Stimulated activated CD4-positive, alpha-beta T cell treated with anti-CD3 and anti-CD28 coated beads, TNF-alpha, amount 100 ng/mL, for 24 hours (primary cell): ENCODE data around the gene SUSD6.
"Not testable (repeated sequence)": the region's sequence is repeated elsewhere in the genome, so short reads cannot be mapped to it uniquely, and the experiment has no call there.

Experiments used
- DNase-seq, 3 experiments: peaks; one replicate each; pipeline ENCODE4 v3.0.0-alpha.2; 2020; ENCODE audit warnings: low read depth in 3 of 3

The SUSD6 gene

DNA sequence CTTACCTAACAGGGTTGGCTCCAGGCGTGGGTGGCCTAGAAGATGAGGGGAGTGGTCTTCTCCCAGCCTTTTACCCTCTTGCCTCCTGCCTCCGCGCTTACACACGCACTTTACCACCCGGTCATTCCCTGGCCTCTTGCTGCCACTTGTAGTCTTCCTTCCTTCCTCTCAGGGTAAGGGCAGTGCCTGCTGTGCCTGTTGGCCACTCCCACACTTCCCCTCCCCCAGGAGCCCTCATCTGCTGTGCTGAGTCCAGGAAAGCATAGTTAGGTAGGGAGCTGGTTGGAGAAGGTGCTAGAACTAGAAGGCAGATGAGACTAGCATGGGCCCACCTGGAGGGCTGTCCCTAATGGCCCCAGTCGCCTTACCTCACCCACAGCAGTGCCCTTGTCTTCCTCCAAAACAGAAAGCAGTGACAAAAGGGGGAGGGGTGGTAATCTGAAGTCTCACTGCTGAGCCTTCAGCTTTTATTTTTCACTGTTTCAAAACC lies 101.2 kb downstream of the SUSD6 start:
- DNase-seq, result no peak

DNA sequence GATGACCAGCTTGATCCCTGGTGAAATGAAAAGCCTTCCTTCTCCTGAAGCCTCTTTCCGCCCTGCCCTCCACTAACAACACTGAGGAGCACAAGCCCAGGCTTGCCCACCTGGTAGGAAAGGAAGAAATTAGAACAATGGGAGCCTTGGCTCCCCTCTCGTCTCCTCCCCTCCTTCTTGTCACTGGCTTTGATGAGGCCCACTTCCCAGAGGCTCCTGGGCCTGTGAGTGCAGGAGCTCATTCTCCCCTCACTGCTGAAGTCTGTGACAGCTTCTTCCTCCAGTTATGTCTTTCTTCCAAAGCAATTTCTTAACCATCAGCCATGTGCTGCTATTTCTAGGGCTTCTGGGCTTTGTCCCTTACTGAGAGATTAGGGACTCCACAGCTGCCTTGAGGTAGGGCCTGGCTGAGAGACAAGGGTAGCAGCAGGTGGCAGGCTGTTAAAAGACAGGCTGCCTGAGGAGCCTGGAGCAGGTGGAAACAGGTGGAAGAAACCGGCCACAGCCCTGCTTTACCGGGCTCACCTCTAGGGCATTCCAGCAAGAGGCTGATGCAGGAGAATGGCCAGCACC lies 101.9 kb downstream of the SUSD6 start:
- no peak for DNase-seq

DNA sequence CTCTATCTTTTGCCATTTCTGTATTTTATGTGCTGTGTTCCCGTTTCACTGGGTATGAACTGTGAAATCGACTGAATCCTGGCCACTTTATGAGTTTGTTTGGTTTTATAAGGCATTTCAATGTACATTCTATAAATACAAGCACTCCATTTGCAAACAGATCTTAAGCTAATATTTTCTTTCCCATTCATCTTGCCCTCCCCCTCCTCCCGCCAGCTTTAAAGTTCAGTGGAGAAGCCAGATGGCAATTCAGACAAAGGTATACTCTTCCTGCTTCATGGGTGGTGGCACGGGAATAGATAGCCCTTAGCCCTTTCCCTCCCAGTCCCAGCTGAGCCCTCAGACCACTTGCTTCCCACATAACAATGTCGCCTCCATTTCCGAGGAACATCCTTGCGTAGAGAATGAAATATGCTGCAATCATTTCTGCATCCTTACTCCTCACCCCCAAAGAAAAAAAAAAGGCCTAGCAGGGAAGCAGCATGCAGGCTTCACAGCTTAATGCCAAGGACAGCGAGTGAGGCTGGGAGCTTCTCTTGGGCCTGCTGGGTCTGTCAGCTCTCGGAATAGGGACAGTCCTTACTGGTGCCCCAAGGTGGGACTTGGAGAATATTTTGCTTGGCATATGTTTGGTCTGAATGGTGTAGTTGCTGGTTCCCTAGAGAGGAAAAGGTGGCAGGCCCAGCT lies 102.7 kb downstream of the SUSD6 start:
- no peak for DNase-seq

DNA sequence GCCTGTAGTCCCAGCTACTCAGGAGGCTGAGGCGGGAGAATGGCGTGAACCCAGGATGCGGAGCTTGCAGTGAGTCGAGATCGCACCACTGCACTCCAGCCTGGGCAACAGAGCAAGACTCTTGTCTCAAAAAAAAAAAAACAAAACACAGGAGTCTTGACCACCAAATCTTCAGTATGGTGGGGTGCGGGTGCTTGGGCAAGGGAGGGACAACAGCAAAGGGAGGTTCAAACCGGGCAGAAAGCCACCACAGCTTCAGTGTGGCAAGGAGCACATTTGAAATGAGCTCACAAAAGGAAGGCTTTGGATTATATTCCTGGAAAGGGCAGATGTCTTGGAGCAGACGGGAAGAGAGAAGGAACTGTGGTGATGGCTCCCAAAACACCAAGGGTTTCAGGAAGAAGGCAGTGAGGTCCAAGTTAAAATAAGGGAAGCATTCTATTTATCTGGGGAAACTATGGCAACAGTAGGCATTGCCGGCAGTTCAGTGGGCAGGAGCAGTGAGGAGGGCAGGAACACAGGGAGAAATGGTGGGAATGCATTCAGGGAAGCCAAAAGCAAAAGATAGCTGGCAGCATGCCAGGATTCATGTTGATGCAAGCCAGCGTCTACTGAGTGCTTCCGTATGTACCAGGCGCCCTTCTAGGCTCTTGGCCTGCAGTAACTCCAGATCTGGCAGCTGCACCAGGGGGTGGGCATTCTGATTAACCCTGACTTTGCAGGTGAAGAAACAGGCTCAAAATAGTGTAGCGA lies 104.5 kb downstream of the SUSD6 start:
- no peak for DNase-seq

DNA sequence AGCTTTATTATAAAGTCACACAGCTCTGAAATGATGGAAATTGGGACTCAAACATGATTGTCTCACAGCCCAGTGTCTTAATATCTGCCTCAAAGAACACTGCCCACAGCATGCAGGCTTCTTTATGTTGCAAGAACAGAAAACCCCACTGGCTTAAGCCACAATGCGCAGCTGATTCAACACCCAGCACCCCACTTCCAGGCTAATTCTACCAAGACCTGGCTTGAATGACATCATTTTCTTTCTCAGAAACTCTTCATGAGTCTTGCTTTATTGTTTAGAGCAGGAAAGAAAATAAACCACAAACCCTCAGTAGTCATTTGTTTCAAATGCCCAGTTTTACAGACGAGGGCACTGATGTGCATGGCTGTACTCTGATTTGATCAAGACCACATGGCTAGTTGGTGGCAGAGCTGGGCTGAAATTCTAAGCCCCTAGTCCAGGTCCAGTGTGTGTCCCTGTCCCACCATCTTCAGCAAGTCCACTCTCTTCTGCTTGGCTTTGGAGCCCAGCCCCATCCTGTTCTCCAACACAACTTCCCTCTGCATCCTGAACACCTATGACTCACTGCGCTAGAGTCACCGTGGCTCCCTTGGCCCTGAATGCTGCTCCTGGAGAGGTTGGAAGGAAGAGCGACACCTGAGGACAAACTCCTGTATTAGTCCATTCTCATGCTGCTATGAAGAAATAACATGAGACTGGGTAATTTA lies 105.2 kb downstream of the SUSD6 start:
- DNase-seq, result peak in 1 of 3 experiments; percentile 40

DNA sequence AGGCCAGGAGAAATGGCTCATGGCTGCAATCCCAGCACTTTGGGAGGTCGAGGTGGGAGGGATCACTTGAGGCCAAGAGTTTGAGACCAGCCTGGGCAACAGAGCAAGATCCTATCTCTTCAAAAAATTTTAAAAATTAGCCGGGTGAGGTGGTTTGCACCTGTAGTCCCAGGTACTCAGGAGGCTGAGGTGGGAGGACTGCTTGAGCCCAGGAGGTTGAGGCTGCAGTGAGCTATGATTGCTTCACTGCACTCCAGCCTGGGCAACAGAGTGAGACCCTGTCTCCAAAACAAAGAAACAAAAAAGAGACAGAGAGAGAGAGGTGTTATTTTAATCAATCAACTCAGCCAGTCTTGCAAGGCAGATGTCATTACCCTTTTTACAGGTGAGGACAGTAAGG lies 107.2 kb downstream of the SUSD6 start:
- not testable (repeated sequence) for DNase-seq

DNA sequence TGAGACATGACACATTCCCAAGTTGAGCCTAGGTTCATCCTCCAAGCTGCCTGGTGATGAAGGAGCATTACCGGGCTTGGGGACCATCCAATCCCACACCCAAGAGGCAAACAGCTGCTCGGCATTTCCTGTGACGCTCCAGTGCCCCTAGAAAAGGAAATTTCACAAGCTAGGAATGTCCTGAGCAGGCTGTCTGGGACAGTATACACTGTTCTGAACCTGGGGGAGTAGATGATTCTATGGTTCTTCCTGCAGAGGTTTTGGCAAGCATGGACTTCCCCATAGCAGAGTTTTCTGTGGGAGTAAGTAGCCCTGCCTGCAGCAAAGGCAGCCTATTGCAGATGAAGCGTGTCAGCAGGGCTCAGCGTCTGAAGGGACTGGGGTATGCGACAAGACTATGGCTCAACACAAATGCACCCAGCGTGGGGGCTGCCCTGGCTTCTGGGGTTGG lies 108.1 kb downstream of the SUSD6 start:
- DNase-seq, result no peak

DNA sequence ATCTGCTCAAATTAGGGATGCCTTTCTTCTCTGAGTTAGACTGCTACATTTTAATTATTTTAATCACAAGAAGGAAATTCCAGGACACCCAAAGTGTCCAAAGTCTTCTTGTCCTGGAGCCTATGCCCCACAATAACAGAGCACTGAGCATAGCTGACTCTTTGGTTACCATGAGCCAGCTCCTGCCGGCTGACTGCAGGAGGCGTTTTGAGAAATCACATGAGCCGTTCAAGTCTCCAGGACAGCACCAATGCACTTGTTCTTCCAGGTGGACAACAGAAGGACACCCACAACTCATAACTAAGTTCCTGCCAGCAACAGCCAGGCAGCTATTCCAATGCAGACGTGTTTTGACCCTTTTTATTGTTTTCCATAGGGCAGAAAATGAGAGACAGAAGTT lies 109.5 kb downstream of the SUSD6 start:
- no peak for DNase-seq

DNA sequence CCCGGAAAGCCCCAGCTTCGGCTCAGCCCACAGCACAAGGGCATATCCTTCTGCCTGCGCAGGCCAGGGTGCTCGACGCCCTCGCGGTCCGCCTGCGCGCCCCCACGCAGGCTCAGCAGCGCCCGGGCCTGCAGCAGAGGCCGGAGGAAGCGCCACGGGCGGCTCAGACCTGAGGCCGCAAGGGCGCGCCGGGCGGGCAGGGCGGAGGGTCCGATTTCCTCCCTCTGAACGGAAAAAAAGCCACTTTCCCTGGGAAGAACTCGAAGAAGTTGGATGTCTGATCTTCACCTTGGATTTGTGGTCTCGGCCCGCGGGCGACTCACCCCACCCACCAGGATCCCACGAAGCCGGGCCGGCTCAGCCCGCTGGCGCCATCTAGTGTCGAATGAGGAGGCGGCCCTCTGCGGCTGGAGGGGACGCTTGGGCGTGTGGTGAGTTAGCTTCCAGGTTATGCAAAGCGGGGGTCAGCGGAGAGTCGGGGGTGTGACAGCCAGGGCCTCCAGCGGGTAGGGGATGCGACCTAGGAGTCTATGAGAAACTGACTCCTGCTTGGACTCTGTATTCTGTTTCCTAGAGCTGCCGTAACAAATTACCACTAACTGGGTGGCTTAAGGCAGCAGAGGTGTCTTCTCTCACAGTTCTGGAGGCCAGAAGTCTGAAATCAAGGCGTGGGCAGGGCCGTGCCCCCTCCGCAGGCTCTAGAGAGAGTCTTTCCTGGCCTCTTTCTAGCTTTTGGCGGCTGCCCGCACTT lies 115.5 kb downstream of the SUSD6 start:
- DNase-seq, result peak; percentile 72 to 81 (median 74)

DNA sequence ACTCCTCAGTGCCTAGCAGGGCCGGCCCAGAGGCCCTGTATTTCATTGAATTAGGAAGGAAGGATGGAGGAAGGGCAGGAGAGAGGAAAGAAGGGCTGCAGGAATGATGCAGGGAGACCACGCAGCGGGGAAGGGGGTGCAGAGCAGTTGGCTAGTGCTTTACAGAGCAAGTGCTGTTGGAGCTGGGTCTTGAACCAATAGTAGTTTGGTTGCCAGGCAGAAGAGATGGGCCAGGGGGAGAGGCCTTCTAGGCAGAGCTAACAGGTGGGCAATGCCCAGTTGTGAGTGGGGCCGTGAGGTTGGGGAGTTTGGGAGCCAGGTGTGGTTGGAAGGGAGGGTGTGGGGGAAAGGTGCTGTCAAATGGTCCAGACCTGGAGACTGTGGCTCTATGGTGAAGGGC lies 116.5 kb downstream of the SUSD6 start:
- no peak for DNase-seq

DNA sequence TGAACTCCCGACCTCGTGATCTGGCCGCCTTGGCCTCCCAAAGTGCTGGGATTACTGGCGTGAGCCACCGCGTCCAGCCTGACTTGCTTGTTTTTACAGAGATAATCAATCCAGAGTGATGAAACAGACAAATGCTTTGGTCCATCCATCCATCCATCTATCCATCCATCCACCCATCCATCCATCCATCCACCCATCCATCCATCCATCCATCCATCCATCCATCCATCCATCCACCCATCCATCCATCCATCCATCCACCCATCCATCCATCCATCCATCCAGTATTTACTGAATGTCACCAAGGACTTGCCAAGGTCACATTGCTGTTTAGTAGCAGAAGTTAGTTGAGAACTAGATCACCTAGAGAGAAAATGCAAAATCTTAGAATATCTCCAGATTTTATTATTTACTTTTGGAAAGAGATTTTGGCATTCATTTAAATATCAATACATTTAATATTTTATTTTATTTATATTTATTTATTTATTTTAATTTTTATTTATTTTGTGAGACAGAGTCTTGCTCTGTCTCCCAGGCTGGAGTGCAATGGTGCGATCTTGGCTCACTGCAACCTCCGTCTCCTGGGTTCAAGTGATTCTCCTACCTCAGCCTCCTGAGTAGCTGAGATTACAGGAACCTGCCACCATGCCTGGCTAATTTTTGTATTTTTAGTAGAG lies 120.7 kb downstream of the SUSD6 start:
- DNase-seq, result not testable (repeated sequence)

DNA sequence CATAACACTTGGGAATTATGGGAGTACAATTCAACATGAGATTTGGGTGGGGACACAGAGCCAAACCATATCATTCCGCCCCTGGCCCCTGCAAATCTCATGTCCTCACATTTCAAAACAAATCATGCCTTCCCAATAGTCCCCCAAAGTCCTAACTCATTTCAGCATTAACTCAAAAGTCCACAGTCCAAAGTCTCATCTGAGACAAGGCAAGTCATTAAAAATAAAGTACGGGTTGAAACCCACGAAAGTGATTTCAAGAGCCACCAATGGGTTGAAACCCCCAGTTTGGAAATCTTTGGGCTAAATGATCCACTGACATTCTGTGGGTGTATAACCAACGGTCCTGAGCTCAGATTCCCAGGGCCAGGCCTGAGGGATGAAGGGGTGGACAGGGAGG lies 125.0 kb downstream of the SUSD6 start:
- not testable (repeated sequence) for DNase-seq

DNA sequence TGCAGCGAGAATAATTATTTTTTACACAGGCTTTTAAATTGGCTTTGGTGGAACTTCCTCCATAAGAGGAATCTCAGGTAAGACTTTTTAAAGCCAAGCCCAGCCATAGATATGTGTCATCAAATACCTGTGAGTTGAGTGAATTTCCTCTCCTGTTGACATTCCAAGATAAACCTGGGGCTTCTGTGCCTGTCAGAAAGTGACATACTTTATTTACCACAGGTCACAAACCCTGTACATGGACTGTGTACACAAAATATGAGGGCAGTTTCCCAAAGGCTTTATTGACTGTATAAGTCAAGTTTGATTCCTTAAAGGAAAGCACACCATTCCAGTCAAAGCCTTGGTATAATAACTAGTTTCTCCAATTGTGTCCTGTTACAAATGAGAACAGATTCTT lies 129.7 kb downstream of the SUSD6 start:
- DNase-seq, result no peak

DNA sequence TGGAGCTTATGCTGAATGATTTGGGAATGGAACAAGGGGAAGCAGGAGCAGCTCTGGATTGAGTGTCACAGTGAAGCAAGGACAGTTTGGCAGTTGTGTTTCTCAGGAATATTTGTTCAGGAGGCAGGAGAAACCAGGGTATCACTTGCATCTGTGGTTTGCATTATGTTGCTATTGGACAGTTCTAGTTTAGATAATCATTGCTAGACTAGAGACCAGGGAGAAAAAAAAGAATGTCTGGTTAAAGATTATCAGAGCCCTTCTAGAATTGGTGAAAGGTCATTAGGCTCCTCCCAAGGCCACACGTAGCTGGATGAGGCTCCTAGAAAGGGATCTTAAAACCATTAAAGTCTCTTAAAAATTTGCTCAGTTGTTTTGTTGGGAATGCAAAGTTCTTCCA lies 138.6 kb downstream of the SUSD6 start:
- DNase-seq, result no peak

DNA sequence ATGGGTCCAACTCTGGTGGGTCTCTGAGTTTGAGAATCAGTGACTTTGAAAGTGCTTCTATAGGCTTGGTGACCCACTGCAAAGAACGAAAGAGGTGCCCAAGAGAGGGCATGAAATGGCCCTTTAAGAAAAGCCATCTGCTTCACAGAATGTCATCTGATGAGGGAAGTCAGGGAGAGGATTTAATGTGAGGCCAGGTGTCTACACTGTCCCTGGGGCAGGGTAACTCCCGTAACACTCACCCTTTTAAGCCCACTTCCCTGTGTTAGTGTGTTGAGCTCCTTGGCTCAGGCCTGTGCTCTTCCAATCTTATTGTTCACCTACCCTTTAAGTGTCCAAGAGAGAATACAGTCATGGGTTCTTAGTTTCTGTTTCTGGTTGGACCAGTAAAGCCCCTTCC lies 139.1 kb downstream of the SUSD6 start:
- DNase-seq, result no peak

DNA sequence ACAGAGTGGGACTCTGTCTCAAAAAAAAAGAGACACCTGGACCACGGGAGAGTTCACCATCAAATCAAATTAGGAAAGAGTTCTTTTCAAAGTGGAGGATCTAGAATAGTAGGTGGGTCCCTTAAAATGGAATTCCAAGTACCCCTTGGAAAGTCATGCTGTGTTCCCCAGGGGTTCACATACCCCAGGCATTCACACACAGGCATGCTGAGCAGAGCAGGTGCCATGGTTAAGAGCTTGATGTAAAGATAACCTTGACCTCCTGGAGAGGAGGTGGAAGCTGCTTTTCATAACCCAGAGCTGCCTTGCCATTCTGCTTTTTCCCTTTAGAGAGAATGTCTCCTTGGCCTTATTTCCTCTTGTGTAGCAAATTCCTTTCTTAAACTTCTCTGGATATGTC lies 141.4 kb downstream of the SUSD6 start:
- DNase-seq, result no peak

DNA sequence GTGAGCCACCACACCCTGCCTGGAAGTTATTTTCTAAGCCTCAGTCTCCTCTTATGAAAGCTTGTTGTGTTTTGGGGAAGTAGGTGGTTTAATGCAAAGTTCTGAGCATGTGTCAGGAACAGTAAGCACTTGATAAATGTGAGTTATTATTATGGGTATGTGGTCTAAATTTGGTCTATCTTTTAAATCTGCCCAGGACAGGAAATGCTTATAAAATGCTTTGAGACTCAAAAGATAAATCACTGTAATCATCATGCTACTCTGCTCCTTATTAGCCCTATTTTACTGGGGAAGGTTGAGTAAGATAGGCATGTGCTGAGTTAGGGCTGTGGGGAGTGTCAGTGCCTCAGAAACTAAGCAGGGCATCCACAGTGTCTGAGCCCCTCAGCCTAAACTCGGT lies 142.5 kb downstream of the SUSD6 start:
- no peak for DNase-seq

DNA sequence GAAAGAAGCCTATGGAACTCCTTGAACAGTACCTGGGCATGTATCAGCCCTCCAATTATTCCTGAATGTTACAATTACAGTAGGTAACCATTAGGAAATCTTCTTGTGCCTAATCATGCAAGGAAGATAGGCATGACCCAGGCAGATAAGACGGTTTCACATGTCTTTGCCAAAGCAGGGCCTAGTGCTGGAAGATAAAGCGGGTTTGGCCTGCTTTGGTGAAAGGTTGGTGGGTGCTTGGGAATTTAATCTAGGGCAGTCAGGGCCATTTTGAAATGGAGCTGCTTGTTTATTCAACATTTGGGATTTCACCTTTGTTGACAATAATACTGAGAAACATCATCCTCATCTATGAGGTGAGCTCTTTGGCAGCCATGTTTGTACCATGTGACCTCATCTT lies 143.1 kb downstream of the SUSD6 start:
- DNase-seq, result no peak

DNA sequence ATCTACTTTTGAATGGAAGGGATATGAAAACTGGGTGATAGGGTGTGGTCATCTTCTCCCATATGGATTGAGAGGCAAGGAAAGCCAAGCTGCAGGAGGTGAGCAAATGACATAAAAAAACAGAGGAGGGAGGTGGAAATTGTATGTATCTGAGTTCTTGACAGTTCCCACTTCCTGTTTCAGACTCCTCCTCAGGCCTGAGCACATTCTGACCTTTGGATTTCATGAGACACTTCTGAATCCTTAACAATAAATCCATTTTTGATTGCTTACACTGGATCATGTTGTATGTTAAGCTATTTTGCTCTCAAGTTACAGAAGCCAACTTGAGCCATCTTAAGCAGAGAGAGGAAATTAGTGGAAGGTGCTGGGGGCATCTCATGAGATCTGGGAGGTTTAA lies 143.9 kb downstream of the SUSD6 start:
- no peak for DNase-seq

DNA sequence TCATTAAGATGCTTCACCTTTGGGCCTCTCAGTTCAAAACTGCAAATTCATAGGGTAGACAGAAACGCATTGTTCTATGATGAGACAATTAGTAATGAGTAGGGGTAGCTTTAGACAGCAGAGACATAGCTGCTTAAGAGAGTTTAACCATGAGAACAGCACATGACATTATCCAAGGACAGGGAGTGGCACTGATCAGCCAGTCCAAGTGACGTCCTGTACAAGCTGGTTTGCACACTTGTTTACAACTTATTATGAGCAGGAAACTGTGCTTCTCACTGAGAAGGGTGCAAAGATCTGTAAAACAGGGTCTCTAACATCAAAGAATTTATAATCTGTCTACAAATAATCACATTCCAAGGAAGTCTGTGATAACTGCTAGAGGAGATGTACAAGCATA lies 144.4 kb downstream of the SUSD6 start:
- no peak for DNase-seq

DNA sequence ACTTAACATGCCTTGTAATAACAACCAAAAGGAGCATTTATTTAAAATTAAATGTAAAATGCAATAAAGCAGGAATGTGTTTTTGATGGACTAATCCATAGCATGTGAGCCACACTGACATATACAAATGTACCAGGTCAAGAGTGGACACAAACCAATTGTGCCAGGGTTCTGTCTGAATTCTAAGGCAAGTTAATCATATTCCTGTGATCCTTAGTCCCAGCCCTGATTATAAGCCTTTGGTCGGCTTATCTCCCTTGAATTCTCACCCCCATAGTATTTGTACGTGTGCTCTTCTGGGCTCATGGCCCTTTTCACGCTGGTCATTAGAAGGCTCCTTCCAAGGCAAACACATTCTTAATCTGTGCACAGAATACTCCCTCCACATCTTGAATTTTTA lies 144.9 kb downstream of the SUSD6 start:
- no peak for DNase-seq
